Measurements from ENCODE around the gene TMEM178B. TPM values are rescaled to one million over a fixed set of nuclear protein-coding genes. Genes with fewer than 3 reads are reported as not detected.
"Not testable (repeated sequence)": the region's sequence is repeated elsewhere in the genome, so short reads cannot be mapped to it uniquely, and the experiment has no call there.

Gene TMEM178B
- total RNA-seq, 1 experiment from 2014 or later = 0.39 TPM

GRCh38 chr7:141191277-141191676 lies 117.4 kb downstream of the TMEM178B start:
- Histone ChIP-seq H3K27ac (ENCODE audit: low read length) (no peak overlapping the region), H3K4me3 (ENCODE audit: low read depth in 2 of 2, low read length in 2 of 2) (no peak overlapping the region), H3K36me3 (ENCODE audit: control insufficient read depth, insufficient read depth, low read length) (no peaks in the 10 kb centered on the region), H3K27me3 (ENCODE audit: control insufficient read depth, insufficient read depth, low read length) (no peaks in the 10 kb centered on the region), H3K9me3 (ENCODE audit: control insufficient read depth, insufficient read depth, low read depth, low read length) (no peaks in the 10 kb centered on the region), H3K4me1 (ENCODE audit: control insufficient read depth, insufficient read depth, low read length) (no peaks in the 10 kb centered on the region)
- no peak for DNase-seq (ENCODE audit: low read depth, low spot score)
- intact Hi-C loops (cut with micrococcal nuclease; ENCODE audit: unreplicated experiment) (no loop called here), in situ Hi-C loops (cut with HindIII; ENCODE audit: low pct_unique_long_range_greater_than_20kb, low sequenced_read_pairs) (no loop called here)
- ATAC-seq = no peak
- CTCF ChIA-PET = no interaction called here
- BruUV-seq (replicated peaks) = no TSS peak
- no peak for TF ChIP-seq CTCF (IDR thresholded peaks at IDR 0.05)
- TF ChIP-seq REST (IDR thresholded peaks at IDR 0.05; ENCODE audit: insufficient read depth in 1 of 2, low read depth in 2 of 2, low read length in 1 of 2) = no peak
- TF ChIP-seq SIN3A (IDR thresholded peaks at IDR 0.05; ENCODE audit: borderline replicate concordance, insufficient read depth, low read depth, low read length) = no peak
- no peak for TF ChIP-seq TCF7L2 (IDR thresholded peaks at IDR 0.05; ENCODE audit: low read depth, low read length)
- TF ChIP-seq POLR2AphosphoS5 (IDR thresholded peaks at IDR 0.05; ENCODE audit: low read depth, low read length) = no peak
- POLR2A ChIA-PET = no interaction called here

- H3K36me3 ChIP-seq (ENCODE audit: control insufficient read depth, insufficient read depth, low read length) = no peaks in the 10 kb centered on the region
- TF ChIP-seq CTCF (IDR thresholded peaks at IDR 0.05) (no peak), TCF7L2 (IDR thresholded peaks at IDR 0.05; ENCODE audit: low read depth, low read length) (no peak), SIN3A (IDR thresholded peaks at IDR 0.05; ENCODE audit: borderline replicate concordance, insufficient read depth, low read depth, low read length) (no peak), POLR2AphosphoS5 (IDR thresholded peaks at IDR 0.05; ENCODE audit: low read depth, low read length) (no peak), REST (IDR thresholded peaks at IDR 0.05; ENCODE audit: insufficient read depth in 1 of 2, low read depth in 2 of 2, low read length in 1 of 2) (no peak)
- H3K4me3 ChIP-seq (ENCODE audit: low read depth in 2 of 2, low read length in 2 of 2) = no peak overlapping the region
- POLR2A ChIA-PET = no interaction called here
- in situ Hi-C loops (cut with HindIII; ENCODE audit: low pct_unique_long_range_greater_than_20kb, low sequenced_read_pairs) = no loop called here
- DNase-seq (ENCODE audit: low read depth, low spot score) (no peak), ATAC-seq (no peak)
- H3K27me3 ChIP-seq (ENCODE audit: control insufficient read depth, insufficient read depth, low read length) = no peaks in the 10 kb centered on the region
- CTCF ChIA-PET = no interaction called here
- intact Hi-C loops (cut with micrococcal nuclease; ENCODE audit: unreplicated experiment) = no loop called here
- H3K27ac ChIP-seq (ENCODE audit: low read length) = no peak overlapping the region
- no TSS peak for BruUV-seq (replicated peaks)
- no peaks in the 10 kb centered on the region for H3K4me1 ChIP-seq (ENCODE audit: control insufficient read depth, insufficient read depth, low read length)
- no peaks in the 10 kb centered on the region for H3K9me3 ChIP-seq (ENCODE audit: control insufficient read depth, insufficient read depth, low read depth, low read length)
These were observed 119.2 kb downstream of the TMEM178B start for GRCh38 chr7:141193066-141193465.

- intact Hi-C loops (cut with micrococcal nuclease; ENCODE audit: unreplicated experiment); POLR2A ChIA-PET; ATAC-seq; H3K9me3 ChIP-seq (ENCODE audit: control insufficient read depth, insufficient read depth, low read depth, low read length); H3K4me1 ChIP-seq (ENCODE audit: control insufficient read depth, insufficient read depth, low read length); H3K36me3 ChIP-seq (ENCODE audit: control insufficient read depth, insufficient read depth, low read length); DNase-seq (ENCODE audit: low read depth, low spot score); in situ Hi-C loops (cut with HindIII; ENCODE audit: low pct_unique_long_range_greater_than_20kb, low sequenced_read_pairs); H3K27me3 ChIP-seq (ENCODE audit: control insufficient read depth, insufficient read depth, low read length); H3K27ac ChIP-seq (ENCODE audit: low read length); H3K4me3 ChIP-seq (ENCODE audit: low read depth in 2 of 2, low read length in 2 of 2); CTCF ChIA-PET; BruUV-seq (replicated peaks): not testable (repeated sequence)
These were observed 121.9 kb downstream of the TMEM178B start for GRCh38 chr7:141195722-141196121.

Data from Panc1 (cell line).